KOPT-K1 (cell line): ENCODE data around the gene CTSH.
"Not testable (repeated sequence)": the region's sequence is repeated elsewhere in the genome, so short reads cannot be mapped to it uniquely, and the experiment has no call there.

Experiments used
- H3K27ac ChIP-seq: fragments of 200-600 bp; sonication (generic); 2 replicates; pipeline ENCODE4 v1.5.1; 2016; ENCODE audit warnings: antibody characterized with exemption, mild to moderate bottlenecking, low read depth, low read length; ENCODE audit not compliant: poor library complexity, severe bottlenecking
- H3K36me3 ChIP-seq: fragments of 200-600 bp; sonication (generic); 2 replicates; pipeline ENCODE4 v1.5.1; 2017; ENCODE audit warnings: antibody characterized with exemption, mild to moderate bottlenecking, low read length, moderate library complexity; ENCODE audit not compliant: insufficient read depth
- H3K9me3 ChIP-seq: fragments of 200-600 bp; sonication (generic); 2 replicates; pipeline ENCODE4 v1.5.1; 2017; ENCODE audit warnings: antibody characterized with exemption, low read length, mild to moderate bottlenecking; ENCODE audit not compliant: insufficient read depth, poor library complexity, severe bottlenecking

The CTSH gene

DNA sequence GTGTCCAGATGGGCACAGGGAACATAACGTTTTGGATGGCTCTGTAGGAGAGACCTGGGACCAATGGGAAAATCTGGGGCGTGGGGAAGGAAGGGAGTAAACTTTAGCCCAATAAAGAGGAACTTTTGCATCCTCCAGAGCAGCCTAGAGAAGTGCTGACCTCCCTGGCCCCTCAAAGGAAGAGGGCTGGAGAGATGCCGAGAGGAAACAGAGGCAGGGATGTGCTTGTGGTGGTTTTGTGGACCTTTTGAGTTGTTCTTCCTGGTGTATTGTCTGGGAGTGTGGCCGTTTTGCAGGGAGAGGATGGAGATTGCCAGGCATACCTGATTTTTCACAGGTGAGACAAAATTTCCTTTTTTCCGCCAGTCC, 10.2 kb downstream of the CTSH start:
- Histone ChIP-seq H3K36me3 (peaks cover 29% of the 10 kb centered on the region; the same call in 1 of the 2 replicates), H3K9me3 (no peaks in the 10 kb centered on the region), H3K27ac (no peak overlapping the region)

- no peaks in the 10 kb centered on the region for H3K9me3 ChIP-seq
- H3K27ac ChIP-seq: no peak overlapping the region
- peaks cover 31% of the 10 kb centered on the region; the same call in 1 of the 2 replicates for H3K36me3 ChIP-seq
Observed at GRCh38 chr15:78933823-78934654, 10.8 kb downstream of the CTSH start.

DNA sequence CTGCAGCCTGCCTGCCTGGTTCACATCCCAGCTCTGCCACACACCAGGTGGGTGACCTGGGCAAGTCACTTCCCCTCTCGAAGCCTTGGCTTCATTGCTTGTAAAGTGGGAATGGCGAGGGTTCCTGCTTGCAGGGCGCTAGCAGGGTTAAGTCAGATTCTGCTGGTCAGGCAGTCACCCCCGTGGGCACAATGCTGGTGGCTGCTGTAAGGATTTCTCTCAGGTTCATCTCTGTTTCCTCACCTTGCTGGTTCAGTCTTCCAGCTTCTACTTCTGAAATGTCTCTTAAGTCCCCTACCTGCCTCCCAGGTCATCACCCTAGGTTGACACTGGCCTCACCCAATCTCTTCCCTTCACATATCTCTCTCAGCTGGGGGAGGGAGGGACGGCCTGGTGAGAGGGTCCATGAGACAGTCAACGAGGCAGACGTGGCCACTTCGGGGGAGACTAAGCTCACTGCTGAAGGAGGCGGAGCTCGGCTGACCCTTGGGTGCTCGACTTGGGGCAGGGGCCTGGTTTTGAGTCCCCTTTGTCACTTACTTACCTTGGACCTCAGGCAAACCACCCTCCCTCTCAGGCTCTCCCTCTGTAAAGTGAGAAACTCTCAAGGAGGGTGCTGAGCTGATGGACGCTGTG, 11.5 kb downstream of the CTSH start:
- Histone ChIP-seq H3K27ac (no peak overlapping the region), H3K9me3 (no peaks in the 10 kb centered on the region), H3K36me3 (peaks cover 31% of the 10 kb centered on the region; the same call in 1 of the 2 replicates)

- H3K36me3 ChIP-seq: peaks cover 37% of the 10 kb centered on the region; the same call in 1 of the 2 replicates
- H3K9me3 ChIP-seq: no peaks in the 10 kb centered on the region
- no peak overlapping the region for H3K27ac ChIP-seq
Observed at GRCh38 chr15:78932258-78932808, 12.5 kb downstream of the CTSH start.

DNA sequence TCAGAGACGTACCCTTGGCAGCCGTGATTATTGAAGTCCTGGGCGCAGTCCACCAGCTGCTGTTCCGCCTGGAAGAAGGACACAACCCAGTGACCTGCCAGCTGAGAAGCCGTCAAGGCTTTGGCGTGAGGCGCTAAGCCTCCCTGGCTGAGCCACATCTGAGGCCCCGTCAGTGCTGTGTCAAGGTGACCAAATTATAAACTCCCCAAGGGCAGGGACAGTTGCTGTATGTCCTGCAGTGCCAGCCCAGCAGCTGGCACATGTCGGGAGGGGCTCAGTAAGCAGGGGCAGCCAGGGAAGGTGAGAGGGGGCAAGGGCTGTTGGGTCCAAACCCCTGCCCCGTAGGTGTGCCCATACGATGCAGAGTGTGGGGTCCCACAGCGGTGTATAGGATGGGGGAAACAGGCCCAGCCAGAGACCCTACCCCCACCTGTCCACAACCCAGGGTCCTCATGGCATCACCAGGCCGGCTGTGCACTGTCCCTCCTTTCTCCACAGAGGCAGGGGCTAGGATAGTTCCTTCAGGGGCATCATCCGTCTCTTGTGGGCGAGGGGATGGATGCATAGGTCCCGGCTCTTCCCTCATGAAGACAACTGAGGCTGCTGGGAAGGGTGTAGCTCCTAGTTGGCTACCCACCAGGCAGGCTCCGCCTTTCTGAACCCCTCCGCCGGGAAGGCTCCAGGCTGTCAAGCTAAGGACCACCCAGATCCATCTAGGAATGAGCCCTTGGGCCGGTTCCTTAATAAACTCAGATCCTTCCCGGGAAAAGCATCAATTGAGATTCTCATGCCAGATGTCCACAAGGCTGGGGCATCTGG, 13.2 kb downstream of the CTSH start:
- H3K36me3 ChIP-seq: peaks cover 44% of the 10 kb centered on the region
- H3K9me3 ChIP-seq: no peaks in the 10 kb centered on the region
- no peak overlapping the region for H3K27ac ChIP-seq

- Histone ChIP-seq H3K27ac (no peak overlapping the region), H3K9me3 (no peaks in the 10 kb centered on the region), H3K36me3 (peaks cover 52% of the 10 kb centered on the region)
Observed at GRCh38 chr15:78930577-78931388, 14.1 kb downstream of the CTSH start.

DNA sequence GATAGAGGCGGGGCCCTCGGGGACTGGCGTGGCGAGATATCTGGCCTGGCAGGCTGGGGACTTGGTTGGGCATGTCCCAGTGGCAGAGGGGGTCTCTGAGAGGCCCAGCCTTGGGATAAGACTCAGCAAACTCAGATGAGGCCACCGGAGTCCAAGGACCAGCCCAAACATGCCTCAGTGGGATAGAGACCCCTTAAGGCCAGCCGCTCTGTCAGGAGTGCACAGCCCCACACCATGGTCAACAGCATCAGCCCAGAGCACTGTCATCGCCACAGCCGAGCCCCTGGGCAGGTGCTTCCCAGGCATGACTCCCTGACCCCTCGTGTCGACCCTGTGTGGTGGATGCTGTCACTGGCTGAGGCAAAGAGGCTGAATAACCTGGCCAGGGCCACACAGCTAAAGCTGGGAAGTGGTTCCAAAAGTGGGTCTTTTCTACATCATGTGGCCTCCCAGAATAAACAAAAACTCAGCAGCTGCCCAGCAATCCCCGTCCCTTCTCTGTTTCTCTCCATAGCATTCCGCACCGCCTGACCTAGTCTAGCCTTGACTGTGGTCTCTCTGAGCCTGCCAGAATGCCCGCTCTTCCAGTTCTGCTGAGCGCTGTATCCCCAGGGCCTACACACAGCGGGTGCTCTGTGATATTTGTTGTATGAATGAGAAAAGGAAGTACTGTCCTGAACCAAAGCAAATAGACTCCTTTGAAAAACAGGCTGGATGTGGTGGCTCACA, 15.1 kb downstream of the CTSH start:
- Histone ChIP-seq H3K36me3 (peaks cover 53% of the 10 kb centered on the region), H3K27ac (no peak overlapping the region), H3K9me3 (no peaks in the 10 kb centered on the region)

- Histone ChIP-seq H3K27ac (no peak overlapping the region), H3K9me3 (no peaks in the 10 kb centered on the region), H3K36me3 (peaks cover 51% of the 10 kb centered on the region)
Observed at GRCh38 chr15:78928616-78929093, 16.2 kb downstream of the CTSH start.

- not testable (repeated sequence) for H3K9me3 ChIP-seq, H3K27ac ChIP-seq
- H3K36me3 ChIP-seq: peaks cover 51% of the 10 kb centered on the region
Observed at GRCh38 chr15:78928176-78928575, 16.7 kb downstream of the CTSH start.

GRCh38 chr15:78927077-78927790, 17.6 kb downstream of the CTSH start:
- Histone ChIP-seq H3K9me3 (no peaks in the 10 kb centered on the region), H3K36me3 (peaks cover 59% of the 10 kb centered on the region), H3K27ac (no peak overlapping the region)

DNA sequence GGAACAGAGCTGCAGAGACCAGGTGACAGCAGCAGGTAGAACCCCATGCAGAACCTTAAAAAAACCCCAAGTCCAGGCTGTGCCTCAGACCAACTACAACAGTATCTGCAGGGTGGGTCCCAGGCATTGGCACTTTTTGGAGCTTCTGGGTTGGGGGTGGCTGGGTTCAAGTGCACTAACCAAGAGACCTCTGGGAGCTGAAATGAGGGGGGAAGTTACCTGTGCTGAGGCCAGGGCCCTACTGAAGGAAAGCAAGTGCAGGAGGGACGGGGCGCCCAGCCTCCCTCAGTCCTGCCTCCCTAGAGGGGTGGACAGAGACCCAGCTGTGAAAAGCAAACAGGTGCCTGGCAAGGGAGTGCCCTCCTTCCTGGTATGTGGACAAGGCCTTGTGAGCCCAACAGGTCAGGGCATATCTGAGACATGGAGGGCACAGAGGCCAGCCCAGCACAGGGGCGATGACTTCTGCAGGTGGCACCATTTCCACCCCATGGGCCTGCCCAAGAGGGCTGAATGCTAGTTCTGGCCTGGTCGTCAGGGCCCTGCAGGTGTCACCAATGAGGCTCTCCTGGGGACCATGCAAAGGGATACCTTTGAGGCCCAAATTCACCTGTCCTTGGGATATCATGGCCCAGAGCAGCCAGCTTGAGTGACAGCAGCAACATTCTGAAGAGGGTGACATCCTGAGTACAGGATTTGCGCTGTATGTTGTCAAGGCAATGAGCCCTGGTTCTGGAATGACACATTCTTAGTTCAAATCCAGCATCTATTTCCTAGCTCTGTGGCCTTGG, 18.7 kb downstream of the CTSH start:
- Histone ChIP-seq H3K27ac (no peak overlapping the region), H3K36me3 (peaks cover 70% of the 10 kb centered on the region), H3K9me3 (no peaks in the 10 kb centered on the region)

GRCh38 chr15:78925076-78925624, 19.7 kb downstream of the CTSH start:
- no peaks in the 10 kb centered on the region for H3K9me3 ChIP-seq
- peaks cover 74% of the 10 kb centered on the region for H3K36me3 ChIP-seq
- H3K27ac ChIP-seq: no peak overlapping the region
